ENCODE measurements around the gene TNIP1.

TNIP1 gene

DNA sequence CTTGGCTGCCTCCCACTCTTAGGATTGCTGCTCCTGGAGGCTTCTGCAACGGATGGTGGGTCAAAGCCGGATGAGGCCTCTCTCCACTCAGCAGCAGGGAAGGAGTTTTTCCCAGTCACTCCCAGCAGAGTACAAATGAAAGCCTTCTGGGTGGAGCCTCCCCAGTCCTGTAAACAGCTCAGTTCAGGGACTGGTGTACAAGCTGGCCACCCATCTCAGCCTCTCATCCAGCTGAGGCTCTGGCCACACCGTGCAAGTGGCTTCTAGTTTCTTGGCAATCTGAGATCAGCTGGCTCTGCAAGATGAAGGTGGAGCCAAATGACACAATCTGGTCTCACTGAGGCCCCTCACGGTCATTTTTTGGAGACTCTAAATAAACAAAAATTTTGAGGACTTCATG lies 50.5 kb downstream of the TNIP1 start:
- no peak for DNase-seq (ENCODE audit: low read depth)
- no peak overlapping the region for H3K4me3 ChIP-seq (ENCODE audit: low read depth, low read length)
- TF ChIP-seq, protein P1, sequence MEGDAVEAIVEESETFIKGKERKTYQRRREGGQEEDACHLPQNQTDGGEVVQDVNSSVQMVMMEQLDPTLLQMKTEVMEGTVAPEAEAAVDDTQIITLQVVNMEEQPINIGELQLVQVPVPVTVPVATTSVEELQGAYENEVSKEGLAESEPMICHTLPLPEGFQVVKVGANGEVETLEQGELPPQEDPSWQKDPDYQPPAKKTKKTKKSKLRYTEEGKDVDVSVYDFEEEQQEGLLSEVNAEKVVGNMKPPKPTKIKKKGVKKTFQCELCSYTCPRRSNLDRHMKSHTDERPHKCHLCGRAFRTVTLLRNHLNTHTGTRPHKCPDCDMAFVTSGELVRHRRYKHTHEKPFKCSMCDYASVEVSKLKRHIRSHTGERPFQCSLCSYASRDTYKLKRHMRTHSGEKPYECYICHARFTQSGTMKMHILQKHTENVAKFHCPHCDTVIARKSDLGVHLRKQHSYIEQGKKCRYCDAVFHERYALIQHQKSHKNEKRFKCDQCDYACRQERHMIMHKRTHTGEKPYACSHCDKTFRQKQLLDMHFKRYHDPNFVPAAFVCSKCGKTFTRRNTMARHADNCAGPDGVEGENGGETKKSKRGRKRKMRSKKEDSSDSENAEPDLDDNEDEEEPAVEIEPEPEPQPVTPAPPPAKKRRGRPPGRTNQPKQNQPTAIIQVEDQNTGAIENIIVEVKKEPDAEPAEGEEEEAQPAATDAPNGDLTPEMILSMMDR (IDR thresholded peaks at IDR 0.05; ENCODE audit: control insufficient read depth, extremely low read depth, insufficient read depth): no peak

DNA sequence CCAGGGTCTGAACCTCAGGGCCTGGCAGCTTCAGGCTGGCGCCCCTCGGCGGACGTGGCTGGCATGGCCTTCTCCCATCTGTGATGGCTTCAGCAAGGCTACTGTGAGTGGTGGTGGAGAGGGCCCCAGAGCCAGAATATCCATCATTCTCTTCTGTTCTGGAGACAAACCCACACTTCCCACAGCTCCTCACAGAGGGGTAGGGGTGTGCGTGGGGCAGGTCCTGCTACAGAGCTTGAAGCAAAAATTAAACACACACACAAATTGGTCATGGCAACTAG lies 50.8 kb downstream of the TNIP1 start:
- DNase-seq (ENCODE audit: low read depth): no peak
- no peak overlapping the region for H3K4me3 ChIP-seq (ENCODE audit: low read depth, low read length)
- TF ChIP-seq, protein P1 (IDR thresholded peaks at IDR 0.05; ENCODE audit: control insufficient read depth, extremely low read depth, insufficient read depth): no peak

DNA sequence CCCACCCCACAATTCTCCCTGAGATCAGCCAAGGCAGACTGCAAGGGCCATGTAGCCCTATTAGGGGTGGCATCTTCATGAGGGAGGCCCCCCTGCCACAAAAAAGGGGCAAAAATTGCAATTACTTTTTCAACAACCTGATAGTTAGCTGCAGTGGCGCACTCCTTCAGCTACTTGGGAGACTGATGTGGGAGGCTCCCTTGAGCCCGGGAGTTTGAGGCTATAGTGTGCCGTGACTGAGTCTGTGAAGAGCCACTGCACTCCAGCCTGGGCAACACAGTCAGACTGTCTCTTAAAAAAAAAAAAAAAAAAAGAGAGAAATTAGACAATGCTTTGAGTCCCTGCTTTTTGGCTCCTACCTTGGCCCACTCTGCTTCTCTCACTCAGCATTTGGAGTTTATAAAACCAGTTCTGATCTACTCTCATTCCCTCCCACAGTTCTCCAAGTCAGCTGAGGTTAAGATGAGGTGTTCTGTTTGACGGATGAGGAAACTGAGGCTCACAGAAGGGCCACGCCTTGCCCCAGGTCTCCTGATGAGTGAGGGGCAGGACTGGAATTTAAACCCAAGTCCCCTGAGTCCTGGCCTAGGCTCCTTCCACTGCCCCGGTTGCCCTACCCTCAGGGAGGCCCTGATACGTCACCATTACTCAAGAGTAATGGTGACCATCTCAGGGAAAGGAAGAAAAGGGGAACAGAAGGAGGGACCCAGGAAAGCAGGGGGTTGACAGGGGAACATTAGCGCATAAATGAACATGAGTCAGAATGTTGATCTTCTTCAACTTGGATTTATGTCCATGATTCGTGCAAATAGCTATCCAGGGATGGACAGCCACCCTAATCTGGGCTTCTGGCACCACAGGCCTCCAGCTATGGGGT lies 51.4 kb downstream of the TNIP1 start:
- TF ChIP-seq, protein P1 (IDR thresholded peaks at IDR 0.05; ENCODE audit: control insufficient read depth, extremely low read depth, insufficient read depth): no peak
- DNase-seq (ENCODE audit: low read depth): no peak
- H3K4me3 ChIP-seq (ENCODE audit: low read depth, low read length): no peak overlapping the region

DNA sequence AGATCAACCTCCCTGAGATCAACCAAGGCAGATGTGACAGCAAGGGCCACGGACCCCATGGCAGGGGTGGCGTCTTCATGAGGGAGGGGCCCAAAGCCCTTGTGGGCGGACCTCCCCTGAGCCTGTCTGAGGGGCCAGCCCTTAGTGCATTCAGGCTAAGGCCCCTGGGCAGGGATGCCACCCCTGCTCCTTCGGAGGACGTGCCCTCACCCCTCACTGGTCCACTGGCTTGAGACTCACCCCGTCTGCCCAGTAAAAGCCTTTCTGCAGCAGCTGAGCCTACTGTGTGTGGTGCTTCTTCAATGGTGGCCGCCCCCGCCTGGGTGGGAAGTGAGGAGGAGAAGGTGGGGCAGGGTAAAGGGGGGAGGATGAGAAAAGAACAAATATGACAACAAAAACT lies 52.1 kb downstream of the TNIP1 start:
- no peak overlapping the region for H3K4me3 ChIP-seq (ENCODE audit: low read depth, low read length)
- TF ChIP-seq, protein P1 (IDR thresholded peaks at IDR 0.05; ENCODE audit: control insufficient read depth, extremely low read depth, insufficient read depth): no peak
- DNase-seq (ENCODE audit: low read depth): no peak

DNA sequence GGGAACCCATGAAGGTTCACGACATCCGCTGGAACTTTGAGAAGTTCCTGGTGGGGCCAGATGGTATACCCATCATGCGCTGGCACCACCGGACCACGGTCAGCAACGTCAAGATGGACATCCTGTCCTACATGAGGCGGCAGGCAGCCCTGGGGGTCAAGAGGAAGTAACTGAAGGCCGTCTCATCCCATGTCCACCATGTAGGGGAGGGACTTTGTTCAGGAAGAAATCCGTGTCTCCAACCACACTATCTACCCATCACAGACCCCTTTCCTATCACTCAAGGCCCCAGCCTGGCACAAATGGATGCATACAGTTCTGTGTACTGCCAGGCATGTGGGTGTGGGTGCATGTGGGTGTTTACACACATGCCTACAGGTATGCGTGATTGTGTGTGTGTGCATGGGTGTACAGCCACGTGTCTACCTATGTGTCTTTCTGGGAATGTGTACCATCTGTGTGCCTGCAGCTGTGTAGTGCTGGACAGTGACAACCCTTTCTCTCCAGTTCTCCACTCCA lies 52.8 kb downstream of the TNIP1 start:
- no peak for DNase-seq (ENCODE audit: low read depth)
- TF ChIP-seq, protein P1 (IDR thresholded peaks at IDR 0.05; ENCODE audit: control insufficient read depth, extremely low read depth, insufficient read depth): no peak
- H3K4me3 ChIP-seq (ENCODE audit: low read depth, low read length): no peak overlapping the region

DNA sequence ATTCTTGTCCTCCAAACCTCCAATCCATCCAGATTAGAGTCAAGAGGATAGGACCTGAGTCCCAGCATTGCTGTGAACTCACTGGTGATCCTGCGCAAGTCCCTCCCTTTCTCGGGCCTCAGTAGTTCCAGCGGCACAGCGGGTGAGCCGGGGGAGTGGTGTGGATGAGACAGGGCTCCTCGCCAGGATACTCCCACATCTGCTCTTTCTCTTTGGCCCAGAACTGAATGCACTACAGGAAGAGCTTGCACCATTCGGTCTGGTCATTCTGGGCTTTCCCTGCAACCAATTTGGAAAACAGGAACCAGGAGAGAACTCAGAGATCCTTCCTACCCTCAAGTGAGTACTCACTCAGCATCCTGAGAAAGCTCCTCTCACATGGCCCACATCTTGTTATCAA lies 54.2 kb downstream of the TNIP1 start:
- TF ChIP-seq, protein P1 (IDR thresholded peaks at IDR 0.05; ENCODE audit: control insufficient read depth, extremely low read depth, insufficient read depth): no peak
- no peak for DNase-seq (ENCODE audit: low read depth)

DNA sequence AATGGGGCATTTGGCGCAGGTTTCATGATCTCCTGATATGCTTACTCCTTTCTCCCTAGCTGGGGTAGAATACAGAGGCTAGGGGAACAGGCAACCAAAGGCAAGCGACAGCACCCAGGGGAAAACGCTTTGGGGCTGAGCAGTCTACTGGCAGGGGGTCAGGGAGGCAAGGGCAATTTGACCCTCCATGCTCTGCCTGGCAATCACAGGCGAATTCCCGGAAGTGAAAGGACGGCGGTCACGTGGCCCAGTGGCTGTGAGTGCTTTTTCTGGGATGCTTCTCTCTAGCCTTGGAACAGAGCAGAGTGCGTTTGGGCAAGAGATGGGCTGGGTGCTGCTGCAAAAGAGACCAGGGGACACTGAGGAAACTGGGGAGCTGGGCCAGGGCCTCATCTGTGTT lies 54.7 kb downstream of the TNIP1 start:
- no peak for DNase-seq (ENCODE audit: low read depth)
- H3K4me3 ChIP-seq (ENCODE audit: low read depth, low read length): no peak overlapping the region
- TF ChIP-seq, protein P1 (IDR thresholded peaks at IDR 0.05; ENCODE audit: control insufficient read depth, extremely low read depth, insufficient read depth): no peak

More for the DNA sequence above, 54.2 kb downstream of the TNIP1 start:
- H3K4me3 ChIP-seq (ENCODE audit: low read depth, low read length): no peak overlapping the region

All from LNCaP clone FGC (cell line).